ENCODE results near the gene CAPS. TPM values are rescaled to one million over a fixed set of nuclear protein-coding genes. Genes with fewer than 3 reads are reported as not detected.

The CAPS gene
- total RNA-seq, 1 experiment from 2014 or later: 2.3 TPM

GRCh38 chr19:5959260-5960004 lies 45.4 kb downstream of the CAPS start:
- Histone ChIP-seq H2AFZ (ENCODE audit: low read length) (no peak overlapping the region), H2BK12ac (ENCODE audit: insufficient read length, low read depth, low read length) (no peak overlapping the region), H2BK20ac (ENCODE audit: low read depth, low read length, poor library complexity, severe bottlenecking) (no peak overlapping the region), H2BK120ac (ENCODE audit: low read depth, low read length, poor library complexity, severe bottlenecking) (no peak overlapping the region), H3K18ac (ENCODE audit: insufficient read length, low read depth, low read length) (no peak overlapping the region), H4K91ac (ENCODE audit: insufficient read length, low read depth, low read length) (no peak overlapping the region), H4K8ac (replicated peaks; ENCODE audit: insufficient read length, low read depth, low read length) (no peak overlapping the region), H2BK5ac (ENCODE audit: insufficient read length, low read length) (no peak overlapping the region), H3K4me1 (ENCODE audit: insufficient read depth, low read length) (peaks cover 10% of the 10 kb centered on the region; the same call in 1 of the 2 replicates), H3K23ac (ENCODE audit: insufficient read length, low read depth, low read length) (no peak overlapping the region), H3K79me1 (ENCODE audit: insufficient read depth, low read depth, low read length, poor library complexity, severe bottlenecking) (peaks cover 4% of the 10 kb centered on the region), H3K4me2 (ENCODE audit: insufficient read depth, insufficient read length, low read length) (no peak overlapping the region), H3K27ac (ENCODE audit: insufficient read length, low read depth, low read length) (no peak overlapping the region), H3T11ph (ENCODE audit: low read length) (no peak overlapping the region), H3K4ac (ENCODE audit: low read depth, low read length) (no peak overlapping the region), H3K23me2 (ENCODE audit: insufficient read length, low read depth, low read length, poor library complexity, severe bottlenecking) (no peaks in the 10 kb centered on the region), H3K9ac (ENCODE audit: extremely low read depth, insufficient read length, low read length) (no peak overlapping the region), H3K79me2 (ENCODE audit: insufficient read depth, low read length) (peaks cover 46% of the 10 kb centered on the region; the same call in 1 of the 2 replicates), H3K9me3 (ENCODE audit: control insufficient read depth, low read depth, low read length) (no peaks in the 10 kb centered on the region), H4K20me1 (ENCODE audit: control insufficient read depth, insufficient read depth, insufficient read length) (peaks cover 5% of the 10 kb centered on the region), H3K27me3 (ENCODE audit: insufficient read depth, low read length) (no peaks in the 10 kb centered on the region), H2BK15ac (ENCODE audit: low read depth, low read length) (no peak overlapping the region), H3K14ac (ENCODE audit: insufficient read depth, low read length) (no peak overlapping the region), H2AK5ac (ENCODE audit: insufficient read length, low read length) (no peak overlapping the region), H4K5ac (ENCODE audit: insufficient read length, low read depth, low read length) (no peak overlapping the region), H3K56ac (ENCODE audit: insufficient read length, low read depth, low read length) (no peak overlapping the region)
- Mint-ChIP-seq H3K27ac (peak overlapping the region; percentile 33 to 92 (median 64); a peak in 3 of 7 replicates), H3K36me3 (ENCODE audit: insufficient read depth in 1 of 3, low read depth in 3 of 3) (no peaks in the 10 kb centered on the region; a peak in 1 of 7 replicates), H3K4me1 (peaks cover 58 to 61% of the 10 kb centered on the region in 2 experiments), H3K27me3 (ENCODE audit: low read depth) (no peaks in the 10 kb centered on the region), H3K4me3 (no peak overlapping the region), H3K9me3 (no peaks in the 10 kb centered on the region)
- no peak for DNase-seq
- no peak for TF ChIP-seq CTCF (conservative IDR thresholded peaks at IDR 0.05)
- no CpG with 5 or more reads among the region's 14 CpGs for WGBS (ENCODE audit: extremely low coverage, insufficient read length, low lambda C conversion rate)
